ENCODE results near the gene AUH. TPM values are rescaled to one million over a fixed set of nuclear protein-coding genes. Genes with fewer than 3 reads are reported as not detected.

Gene AUH
- total RNA-seq, 2 experiments from 2014 or later: 15.5 to 15.6 TPM

DNA sequence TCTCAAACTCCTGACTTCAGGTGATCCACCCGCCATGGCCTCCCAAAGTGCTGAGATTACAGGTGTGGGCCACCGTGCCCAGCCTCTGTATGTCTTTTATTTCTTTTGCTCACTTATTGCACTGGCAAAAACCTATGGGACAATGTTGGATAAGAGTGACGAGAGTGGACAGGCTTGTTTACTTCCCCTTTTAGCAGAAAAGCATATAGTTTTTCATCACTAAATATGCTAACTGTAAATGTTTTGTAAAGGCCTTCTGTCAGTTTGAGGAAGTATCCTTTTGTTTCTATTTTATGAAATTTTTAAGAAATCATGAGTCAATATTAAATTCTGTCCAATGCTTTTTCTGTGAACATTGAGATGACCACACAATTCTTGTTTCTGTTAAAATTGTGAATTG, 103.3 kb downstream of the AUH start:
- H3K27ac Mint-ChIP-seq: no peak overlapping the region
- POLR2A ChIA-PET: no interaction called here
- no peak for ATAC-seq

DNA sequence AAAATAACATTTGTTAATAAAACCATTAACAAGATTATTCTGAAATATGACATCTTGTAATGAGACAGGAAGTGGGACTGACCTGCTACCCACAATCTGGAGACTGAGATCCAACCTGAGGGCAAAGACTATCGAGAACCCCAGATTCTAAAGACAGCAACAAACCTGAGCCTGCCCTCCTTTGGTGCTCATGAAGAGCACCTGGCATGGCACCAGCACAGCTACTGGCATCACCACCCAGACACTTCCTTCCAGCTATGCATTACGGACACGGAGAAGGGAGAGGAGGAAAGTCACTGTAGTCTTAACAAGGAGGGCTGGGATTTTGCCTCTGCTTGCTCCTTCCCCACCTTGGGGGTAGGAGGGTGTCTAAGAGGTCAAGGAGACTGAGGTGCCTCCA, 105.5 kb downstream of the AUH start:
- DNase-seq: peak; percentile 33
- CTCF ChIA-PET: interaction anchor here (0.7 to 1.7 kb wide), 6 partner anchors 9 to 219 kb away, joined by 3 to 5 read pairs (median 4); no protein-coding TSS in a partner anchor
- Mint-ChIP-seq H3K9me3 (ENCODE audit: insufficient read depth) (no peaks in the 10 kb centered on the region), H3K4me1 (ENCODE audit: low read depth) (peaks cover 46% of the 10 kb centered on the region), H3K27ac (peak overlapping the region; percentile 79), H3K4me3 (no peak overlapping the region), H3K27me3 (ENCODE audit: low read depth) (no peaks in the 10 kb centered on the region), H3K36me3 (ENCODE audit: low read depth) (peaks cover 8% of the 10 kb centered on the region)
- POLR2A ChIA-PET: no interaction called here
- ATAC-seq: no peak

More for the DNA sequence above, 103.3 kb downstream of the AUH start:
- Mint-ChIP-seq H3K4me3 (no peak overlapping the region), H3K27me3 (ENCODE audit: low read depth) (no peaks in the 10 kb centered on the region), H3K36me3 (ENCODE audit: low read depth) (peaks cover 19% of the 10 kb centered on the region), H3K4me1 (ENCODE audit: low read depth) (peaks cover 41% of the 10 kb centered on the region), H3K9me3 (ENCODE audit: insufficient read depth) (peaks cover 6% of the 10 kb centered on the region)
- CTCF ChIA-PET: no interaction called here
- DNase-seq: no peak

GRCh38 chr9:91255327-91255726, 106.4 kb downstream of the AUH start:
- Mint-ChIP-seq H3K27me3 (ENCODE audit: low read depth) (no peaks in the 10 kb centered on the region), H3K27ac (no peak overlapping the region), H3K36me3 (ENCODE audit: low read depth) (peaks cover 6% of the 10 kb centered on the region), H3K9me3 (ENCODE audit: insufficient read depth) (no peaks in the 10 kb centered on the region), H3K4me3 (no peak overlapping the region), H3K4me1 (ENCODE audit: low read depth) (peaks cover 49% of the 10 kb centered on the region)
- no peak for ATAC-seq
- no peak for DNase-seq
- ChIA-PET POLR2A (no interaction called here), CTCF (interaction anchor here (0.7 to 1.8 kb wide), 5 partner anchors 10 to 221 kb away, joined by 3 to 9 read pairs (median 4); no protein-coding TSS in a partner anchor)

DNA sequence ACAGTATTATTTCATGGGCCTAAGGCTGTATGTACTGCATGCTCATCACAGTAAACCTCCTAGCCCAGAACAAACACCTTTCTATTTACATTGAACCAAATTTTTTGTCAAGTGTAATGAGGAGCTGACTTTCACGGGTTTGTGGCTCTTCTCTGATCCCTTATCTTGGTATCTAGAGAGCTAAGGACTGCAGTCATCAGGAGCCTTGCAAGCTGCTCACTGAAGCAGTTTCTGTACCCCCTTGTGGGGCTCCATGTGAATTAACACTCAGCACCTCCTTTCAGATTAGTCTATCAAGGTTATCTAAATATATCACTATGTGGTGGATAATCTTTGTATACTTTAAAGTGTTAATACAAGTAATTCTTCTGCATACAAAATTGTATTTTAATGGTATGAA, 108.2 kb downstream of the AUH start:
- CTCF ChIA-PET: interaction anchor here (0.6 to 2.7 kb wide), 42 partner anchors 9 to 339 kb away, joined by 3 to 27 read pairs (median 5); no protein-coding TSS in a partner anchor
- H3K27ac Mint-ChIP-seq: no peak overlapping the region

DNA sequence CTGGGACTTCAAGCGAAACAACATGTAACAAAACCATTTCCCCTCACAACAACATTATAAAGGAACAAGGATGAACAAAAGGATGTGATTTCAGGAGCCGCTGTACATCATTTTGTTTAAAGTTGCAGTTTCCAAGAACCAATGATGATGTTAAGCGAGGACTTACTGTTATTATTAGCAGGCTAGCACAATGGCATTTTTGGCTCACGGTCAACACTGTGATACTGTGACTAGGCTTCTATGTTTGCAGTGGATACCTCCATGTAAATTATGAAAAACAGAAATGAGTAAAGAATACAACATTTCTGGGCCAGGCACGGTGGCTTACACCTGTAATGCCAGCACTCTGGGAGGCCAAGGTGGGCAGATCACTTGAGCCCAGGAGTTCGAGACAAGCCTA, 113.0 kb downstream of the AUH start:
- no peaks in the 10 kb centered on the region for H3K9me3 Mint-ChIP-seq (ENCODE audit: insufficient read depth)
- peaks cover 38% of the 10 kb centered on the region for H3K4me1 Mint-ChIP-seq (ENCODE audit: low read depth)
- ATAC-seq: no peak
- no peak for DNase-seq
- no peaks in the 10 kb centered on the region for H3K27me3 Mint-ChIP-seq (ENCODE audit: low read depth)
- ChIA-PET POLR2A (no interaction called here), CTCF (interaction anchor here (0.7 kb wide), 1 partner anchor 159 kb away, joined by 4 read pairs; no protein-coding TSS in a partner anchor)
- H3K4me3 Mint-ChIP-seq: no peak overlapping the region
- H3K36me3 Mint-ChIP-seq (ENCODE audit: low read depth): peaks cover 13% of the 10 kb centered on the region
- H3K27ac Mint-ChIP-seq: no peak overlapping the region

More for the DNA sequence above, 108.2 kb downstream of the AUH start:
- Mint-ChIP-seq H3K9me3 (ENCODE audit: insufficient read depth) (no peaks in the 10 kb centered on the region), H3K4me3 (no peak overlapping the region), H3K27me3 (ENCODE audit: low read depth) (no peaks in the 10 kb centered on the region), H3K36me3 (ENCODE audit: low read depth) (peaks cover 5% of the 10 kb centered on the region), H3K4me1 (ENCODE audit: low read depth) (peaks cover 48% of the 10 kb centered on the region)
- ATAC-seq (peak; percentile 99), DNase-seq (peak; percentile 74)
- POLR2A ChIA-PET: interaction anchor here (0.6 to 1.7 kb wide), 2 partner anchors 89 to 102 kb away, joined by 3 to 6 read pairs; no protein-coding TSS in a partner anchor

GRCh38 chr9:91247278-91247677, 114.4 kb downstream of the AUH start:
- H3K4me3 Mint-ChIP-seq: no peak overlapping the region
- H3K27me3 Mint-ChIP-seq (ENCODE audit: low read depth): no peaks in the 10 kb centered on the region
- ChIA-PET POLR2A (no interaction called here), CTCF (interaction anchor here (2.0 kb wide), 1 partner anchor 48 kb away, joined by 4 read pairs; no protein-coding TSS in a partner anchor)
- peaks cover 13% of the 10 kb centered on the region for H3K36me3 Mint-ChIP-seq (ENCODE audit: low read depth)
- no peak overlapping the region for H3K27ac Mint-ChIP-seq
- H3K9me3 Mint-ChIP-seq (ENCODE audit: insufficient read depth): no peaks in the 10 kb centered on the region
- peaks cover 26% of the 10 kb centered on the region for H3K4me1 Mint-ChIP-seq (ENCODE audit: low read depth)
- ATAC-seq (no peak), DNase-seq (no peak)

DNA sequence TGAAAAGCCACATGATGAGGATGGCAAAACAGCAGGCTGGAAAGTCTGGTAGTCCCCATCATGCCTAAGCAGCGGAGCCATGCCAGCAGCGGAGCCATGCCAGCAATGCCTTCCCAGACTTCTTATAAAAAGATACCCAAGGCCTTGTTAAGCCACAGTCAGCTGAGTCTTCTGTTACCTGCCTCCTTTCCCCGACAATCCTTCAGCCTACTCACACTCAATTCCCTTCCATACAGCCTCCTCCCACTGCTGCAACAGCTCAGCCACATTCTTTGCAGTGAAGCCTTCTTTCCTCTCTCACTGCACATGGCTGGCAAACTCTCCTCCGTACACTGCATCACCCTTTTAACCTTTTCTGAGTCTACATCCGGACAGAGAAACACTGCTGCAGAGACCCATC, 114.9 kb downstream of the AUH start:
- Mint-ChIP-seq H3K4me3 (no peak overlapping the region), H3K4me1 (ENCODE audit: low read depth) (peaks cover 28% of the 10 kb centered on the region), H3K27ac (no peak overlapping the region), H3K36me3 (ENCODE audit: low read depth) (peaks cover 13% of the 10 kb centered on the region), H3K27me3 (ENCODE audit: low read depth) (no peaks in the 10 kb centered on the region), H3K9me3 (ENCODE audit: insufficient read depth) (no peaks in the 10 kb centered on the region)
- ATAC-seq: no peak
- no peak for DNase-seq
- ChIA-PET POLR2A (no interaction called here), CTCF (interaction anchor here (2.0 kb wide), 1 partner anchor 48 kb away, joined by 4 read pairs; no protein-coding TSS in a partner anchor)

DNA sequence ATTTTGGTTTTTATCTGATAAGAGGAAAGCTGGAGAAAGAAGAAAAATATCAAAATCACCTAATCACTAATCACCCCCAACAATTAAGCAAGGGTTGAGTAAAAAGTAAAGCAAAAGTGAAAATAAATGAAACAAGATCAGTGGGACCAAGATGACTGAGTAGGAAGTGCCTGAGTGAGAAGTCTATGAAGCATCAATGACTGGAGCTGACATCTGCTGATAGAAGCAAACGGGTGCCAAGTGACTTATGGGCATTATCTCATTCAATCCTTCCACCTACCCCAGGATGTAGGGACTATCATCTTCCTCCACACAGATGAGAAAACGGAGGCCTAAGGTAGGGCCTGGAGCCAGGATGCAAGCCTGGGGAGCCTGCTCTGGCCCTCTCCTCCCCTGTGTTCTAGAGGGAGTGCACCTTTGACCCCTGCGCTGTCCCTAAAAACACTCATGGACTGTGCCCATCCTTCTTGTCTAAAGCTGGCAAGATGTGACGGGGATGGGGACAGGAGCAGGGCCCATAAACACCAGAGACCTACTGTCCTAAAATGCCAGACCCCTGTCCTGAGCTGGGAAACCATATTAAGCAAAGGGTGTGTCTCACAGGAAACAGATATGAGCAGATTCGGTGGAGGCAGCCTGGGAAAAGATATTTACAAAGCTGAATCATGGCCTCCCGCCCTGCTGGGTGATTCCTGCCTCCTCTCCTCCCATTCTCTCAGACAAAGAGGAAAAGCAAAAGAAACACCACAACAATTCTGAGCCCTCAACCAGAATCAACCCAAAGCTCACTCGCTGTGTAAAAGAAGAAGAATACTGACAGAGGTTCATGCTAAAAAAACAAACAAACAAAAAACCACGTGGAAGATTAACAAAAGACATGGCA, 116.0 kb downstream of the AUH start:
- peak overlapping the region; percentile 62 for H3K27ac Mint-ChIP-seq
- no peaks in the 10 kb centered on the region for H3K27me3 Mint-ChIP-seq (ENCODE audit: low read depth)
- DNase-seq (no peak), ATAC-seq (peak; percentile 64)
- H3K4me1 Mint-ChIP-seq (ENCODE audit: low read depth): peaks cover 28% of the 10 kb centered on the region
- ChIA-PET CTCF (interaction anchor here (0.6 to 2.0 kb wide), 6 partner anchors 8 to 212 kb away, joined by 3 to 5 read pairs (median 4); no protein-coding TSS in a partner anchor), POLR2A (interaction anchor here (1.3 kb wide), 1 partner anchor 59 kb away, joined by 3 read pairs; no protein-coding TSS in a partner anchor)
- H3K36me3 Mint-ChIP-seq (ENCODE audit: low read depth): peaks cover 13% of the 10 kb centered on the region
- no peak overlapping the region for H3K4me3 Mint-ChIP-seq
- no peaks in the 10 kb centered on the region for H3K9me3 Mint-ChIP-seq (ENCODE audit: insufficient read depth)

DNA sequence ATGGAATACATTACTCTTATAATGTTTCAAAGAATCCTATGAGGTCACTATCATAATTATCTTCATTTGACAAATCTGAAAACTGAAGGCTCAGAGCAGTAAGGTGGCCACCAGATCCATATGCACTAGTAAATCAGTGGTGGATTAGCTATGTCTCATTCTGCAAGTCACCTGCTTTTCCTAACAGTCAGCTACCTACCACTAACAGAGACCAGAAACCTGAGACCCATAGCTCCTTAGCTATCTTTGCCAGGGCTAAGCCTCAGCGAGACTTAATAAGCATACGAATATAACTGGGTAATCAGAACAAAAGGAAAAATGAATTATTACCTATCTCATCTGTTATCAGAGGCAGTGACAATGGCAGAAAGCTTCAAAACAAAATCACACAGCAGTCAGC, 118.7 kb downstream of the AUH start:
- DNase-seq: no peak
- Mint-ChIP-seq H3K27me3 (ENCODE audit: low read depth) (no peaks in the 10 kb centered on the region), H3K36me3 (ENCODE audit: low read depth) (peaks cover 10% of the 10 kb centered on the region), H3K4me3 (no peak overlapping the region), H3K27ac (no peak overlapping the region), H3K4me1 (ENCODE audit: low read depth) (peaks cover 26% of the 10 kb centered on the region), H3K9me3 (ENCODE audit: insufficient read depth) (no peaks in the 10 kb centered on the region)
- ATAC-seq: no peak
- ChIA-PET POLR2A (no interaction called here), CTCF (interaction anchor here (1.2 kb wide), 1 partner anchor 10 kb away, joined by 9 read pairs; no protein-coding TSS in a partner anchor)

DNA sequence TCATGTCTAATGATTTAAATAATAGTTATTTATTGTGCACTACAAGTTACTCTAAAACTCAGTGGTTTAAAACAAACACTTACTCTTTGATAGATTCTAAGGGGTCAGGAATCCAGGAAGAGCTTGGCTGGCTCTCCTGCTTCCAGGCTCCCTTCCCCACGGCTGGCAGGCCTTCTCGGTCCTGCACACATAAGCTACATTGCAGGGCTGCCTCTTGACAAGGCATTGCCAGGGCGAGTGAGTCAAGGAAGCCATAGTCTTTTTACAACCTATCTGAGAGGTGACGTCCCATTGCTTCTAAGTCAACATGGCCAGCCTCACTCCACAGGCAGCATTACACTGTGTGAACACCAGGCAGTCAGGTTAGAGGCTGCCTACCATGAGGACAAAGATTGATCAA, 119.8 kb downstream of the AUH start:
- no peak overlapping the region for H3K27ac Mint-ChIP-seq
- H3K36me3 Mint-ChIP-seq (ENCODE audit: low read depth): peaks cover 8% of the 10 kb centered on the region
- H3K4me3 Mint-ChIP-seq: no peak overlapping the region
- H3K4me1 Mint-ChIP-seq (ENCODE audit: low read depth): peaks cover 26% of the 10 kb centered on the region
- ChIA-PET CTCF (no interaction called here), POLR2A (no interaction called here)
- no peaks in the 10 kb centered on the region for H3K27me3 Mint-ChIP-seq (ENCODE audit: low read depth)
- ATAC-seq (no peak), DNase-seq (no peak)
- H3K9me3 Mint-ChIP-seq (ENCODE audit: insufficient read depth): no peaks in the 10 kb centered on the region

GRCh38 chr9:91240596-91241165, 121.0 kb downstream of the AUH start:
- DNase-seq (no peak), ATAC-seq (no peak)
- ChIA-PET POLR2A (no interaction called here), CTCF (interaction anchor here (1.9 kb wide), 1 partner anchor 13 kb away, joined by 8 read pairs; no protein-coding TSS in a partner anchor)
- H3K36me3 Mint-ChIP-seq (ENCODE audit: low read depth): peaks cover 4% of the 10 kb centered on the region
- no peaks in the 10 kb centered on the region for H3K27me3 Mint-ChIP-seq (ENCODE audit: low read depth)
- no peak overlapping the region for H3K4me3 Mint-ChIP-seq
- no peaks in the 10 kb centered on the region for H3K9me3 Mint-ChIP-seq (ENCODE audit: insufficient read depth)
- peaks cover 19% of the 10 kb centered on the region for H3K4me1 Mint-ChIP-seq (ENCODE audit: low read depth)
- no peak overlapping the region for H3K27ac Mint-ChIP-seq

Data from activated CD8-positive, alpha-beta T cell treated with anti-CD3 and anti-CD28 coated beads, Interleukin-2, amount 10 ng/mL, durations not matched to agents 7 days and 5 days (primary cell).